WI38 (cell line): ENCODE measurements around the gene SLC17A5.
"Not testable (repeated sequence)": the region's sequence is repeated elsewhere in the genome, so short reads cannot be mapped to it uniquely, and the experiment has no call there.

ENCODE experiments used
- H3K4me3 ChIP-seq: 2 replicates; pipeline ENCODE4 v1.5.1; 2011; ENCODE audit warnings: low read depth, mild to moderate bottlenecking, control low read depth, low read length
- TF ChIP-seq, protein P1 (sequence below): IDR thresholded peaks from 2 replicates; pipeline ENCODE4 v1.5.1; 2012; ENCODE audit warnings: low read depth, mild to moderate bottlenecking, control low read depth, low read length

Gene SLC17A5

DNA sequence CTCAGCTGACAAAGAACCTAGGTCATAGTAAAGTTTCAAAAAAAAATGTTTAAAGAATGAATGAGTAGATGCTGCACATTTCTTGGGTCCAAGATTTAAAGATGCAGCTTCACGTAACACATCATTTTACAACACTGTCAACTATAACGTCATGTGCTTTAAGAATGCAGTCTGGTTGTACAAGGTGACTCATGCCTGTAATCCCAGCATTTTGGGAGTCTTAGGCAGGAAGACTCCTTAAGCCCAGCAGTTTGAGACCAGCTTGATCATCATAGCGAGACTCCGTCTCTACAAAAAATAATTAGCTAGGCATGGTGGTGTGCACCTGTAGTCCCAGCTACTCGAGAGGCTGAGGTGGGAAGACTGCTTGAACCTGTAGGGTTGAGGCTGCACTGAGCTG lies 21.9 kb downstream of the SLC17A5 start:
- TF ChIP-seq, protein P1, sequence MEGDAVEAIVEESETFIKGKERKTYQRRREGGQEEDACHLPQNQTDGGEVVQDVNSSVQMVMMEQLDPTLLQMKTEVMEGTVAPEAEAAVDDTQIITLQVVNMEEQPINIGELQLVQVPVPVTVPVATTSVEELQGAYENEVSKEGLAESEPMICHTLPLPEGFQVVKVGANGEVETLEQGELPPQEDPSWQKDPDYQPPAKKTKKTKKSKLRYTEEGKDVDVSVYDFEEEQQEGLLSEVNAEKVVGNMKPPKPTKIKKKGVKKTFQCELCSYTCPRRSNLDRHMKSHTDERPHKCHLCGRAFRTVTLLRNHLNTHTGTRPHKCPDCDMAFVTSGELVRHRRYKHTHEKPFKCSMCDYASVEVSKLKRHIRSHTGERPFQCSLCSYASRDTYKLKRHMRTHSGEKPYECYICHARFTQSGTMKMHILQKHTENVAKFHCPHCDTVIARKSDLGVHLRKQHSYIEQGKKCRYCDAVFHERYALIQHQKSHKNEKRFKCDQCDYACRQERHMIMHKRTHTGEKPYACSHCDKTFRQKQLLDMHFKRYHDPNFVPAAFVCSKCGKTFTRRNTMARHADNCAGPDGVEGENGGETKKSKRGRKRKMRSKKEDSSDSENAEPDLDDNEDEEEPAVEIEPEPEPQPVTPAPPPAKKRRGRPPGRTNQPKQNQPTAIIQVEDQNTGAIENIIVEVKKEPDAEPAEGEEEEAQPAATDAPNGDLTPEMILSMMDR, result no peak
- no peak overlapping the region for H3K4me3 ChIP-seq

- no peak overlapping the region for H3K4me3 ChIP-seq
- TF ChIP-seq, protein P1, result no peak
Observed at GRCh38 chr6:73630401-73630800, 23.4 kb downstream of the SLC17A5 start.

- H3K4me3 ChIP-seq, result no peak overlapping the region
- TF ChIP-seq, protein P1, result no peak
Observed at GRCh38 chr6:73624896-73625295, 28.9 kb downstream of the SLC17A5 start.

GRCh38 chr6:73623480-73623879 lies 30.3 kb downstream of the SLC17A5 start:
- H3K4me3 ChIP-seq, result not testable (repeated sequence)

- H3K4me3 ChIP-seq, result not testable (repeated sequence)
Observed at GRCh38 chr6:73618082-73618481, 35.7 kb downstream of the SLC17A5 start.

- TF ChIP-seq, protein P1, result no peak
- H3K4me3 ChIP-seq, result no peak overlapping the region
Observed at GRCh38 chr6:73614802-73615201, 39.0 kb downstream of the SLC17A5 start.

DNA sequence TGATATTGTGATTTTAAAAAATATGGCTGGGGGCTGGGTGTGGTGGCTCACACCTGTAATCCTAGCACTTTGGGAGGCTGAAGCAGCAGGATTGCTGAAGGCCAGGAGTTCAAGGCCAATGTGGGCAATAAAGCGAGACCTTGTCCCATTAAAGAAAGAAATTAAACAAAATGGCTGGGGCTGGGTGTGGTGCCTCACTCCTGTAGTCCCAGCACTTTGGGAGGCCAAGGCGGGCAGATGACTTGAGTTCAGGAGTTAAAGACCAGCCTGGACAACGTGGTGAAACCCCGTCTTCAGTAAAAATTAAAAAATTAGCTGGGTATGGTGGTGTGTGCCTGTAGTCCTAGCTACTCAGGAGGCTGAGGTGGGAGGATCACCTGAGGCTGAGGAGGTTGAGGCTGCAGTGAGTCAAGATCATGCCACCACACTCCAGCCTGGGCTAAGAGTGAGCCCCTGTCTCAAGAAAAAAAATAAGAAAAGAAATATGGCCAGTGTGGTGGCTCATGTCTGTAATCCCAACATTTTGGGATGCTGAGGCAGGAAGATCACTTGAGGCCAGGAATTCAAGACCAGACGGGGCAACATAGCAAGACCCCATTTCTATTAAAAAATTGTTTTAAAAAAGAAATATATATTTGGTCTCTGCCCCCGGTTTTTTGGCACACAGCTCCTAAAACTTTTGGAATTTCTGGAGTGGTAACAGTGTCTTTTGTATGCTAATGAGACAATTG lies 39.8 kb downstream of the SLC17A5 start:
- TF ChIP-seq, protein P1, result no peak
- H3K4me3 ChIP-seq, result no peak overlapping the region

DNA sequence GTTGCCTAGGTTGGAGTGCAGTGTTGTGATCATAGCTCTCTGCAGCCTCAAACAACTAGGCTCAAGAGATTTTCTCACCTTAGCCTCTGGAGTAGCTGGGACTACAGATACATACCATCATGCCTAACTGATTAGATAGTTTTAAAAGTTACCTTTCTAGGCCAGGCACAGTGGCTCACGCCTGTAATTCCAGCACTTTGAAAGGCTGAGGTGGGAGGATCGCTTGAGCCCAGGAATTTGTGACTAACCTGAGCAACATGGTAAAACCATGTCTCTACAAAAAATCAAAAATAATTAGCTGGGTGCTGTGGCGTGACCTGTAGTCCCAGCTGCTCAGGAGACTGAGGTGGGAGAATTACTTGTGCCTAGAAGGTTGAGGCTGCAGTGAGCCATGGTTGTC lies 41.2 kb downstream of the SLC17A5 start:
- TF ChIP-seq, protein P1, result no peak
- no peak overlapping the region for H3K4me3 ChIP-seq
